Coronary artery (tissue), 2 donors: Measurements from ENCODE around the gene APBA2.

ENCODE experiments used
- DNase-seq: peaks from one replicate; pipeline ENCODE4 v3.0.0-alpha.2; 2017; ENCODE audit warnings: low spot score
- H3K27ac ChIP-seq, 2 donors: fragments of 200-600 bp; sonication (generic); one replicate each; pipeline ENCODE4 v1.5.1; 2016 to 2019
- H3K4me3 ChIP-seq: fragments of 200-600 bp; sonication (generic); 2 replicates; pipeline ENCODE4 v1.5.1; 2016; ENCODE audit warnings: mild to moderate bottlenecking, moderate library complexity
- CTCF ChIP-seq: fragments of 200-600 bp; sonication (generic); IDR thresholded peaks from one replicate; pipeline ENCODE4 v1.5.1; 2019; ENCODE audit warnings: antibody characterized with exemption

APBA2 gene

DNA sequence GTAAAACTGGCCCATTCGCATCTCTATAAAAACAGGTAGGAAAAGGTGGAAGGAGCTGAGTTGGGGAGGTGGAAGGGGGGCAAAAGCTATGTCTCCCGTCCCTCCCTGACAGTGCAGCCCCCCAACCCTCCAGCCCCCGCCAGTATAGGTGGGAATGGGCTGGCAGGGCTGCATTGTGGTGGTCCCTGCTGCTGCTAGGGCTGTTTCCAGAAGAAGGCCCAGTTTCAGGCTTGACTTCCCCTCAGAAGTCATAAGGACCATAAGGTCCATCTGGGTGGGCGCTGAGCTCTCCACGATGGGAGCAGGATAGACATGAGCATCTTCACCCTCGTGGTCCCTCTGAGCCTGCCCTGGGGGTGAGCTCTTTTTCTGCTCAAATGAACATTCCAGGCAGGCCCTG is 44.2 kb downstream of the APBA2 start:
- Histone ChIP-seq H3K4me3 (no peak overlapping the region), H3K27ac (no peak overlapping the region)
- TF ChIP-seq CTCF, result no peak
- no peak for DNase-seq

- DNase-seq, result no peak
- Histone ChIP-seq H3K4me3 (no peak overlapping the region), H3K27ac (no peak overlapping the region)
- TF ChIP-seq CTCF, result no peak
Observed at GRCh38 chr15:28930476-28931291, 44.9 kb downstream of the APBA2 start.

- DNase-seq, result no peak
- no peak for TF ChIP-seq CTCF
- H3K4me3 ChIP-seq, result no peak overlapping the region
- H3K27ac ChIP-seq, result no peak overlapping the region
Observed at GRCh38 chr15:28931828-28932227, 46.1 kb downstream of the APBA2 start.

GRCh38 chr15:28932361-28932760 is 46.6 kb downstream of the APBA2 start:
- TF ChIP-seq CTCF, result no peak
- no peak overlapping the region for H3K27ac ChIP-seq
- no peak for DNase-seq
- no peak overlapping the region for H3K4me3 ChIP-seq

GRCh38 chr15:28933710-28934445 is 48.1 kb downstream of the APBA2 start:
- DNase-seq, result no peak
- no peak overlapping the region for H3K27ac ChIP-seq
- no peak overlapping the region for H3K4me3 ChIP-seq
- TF ChIP-seq CTCF, result no peak

DNA sequence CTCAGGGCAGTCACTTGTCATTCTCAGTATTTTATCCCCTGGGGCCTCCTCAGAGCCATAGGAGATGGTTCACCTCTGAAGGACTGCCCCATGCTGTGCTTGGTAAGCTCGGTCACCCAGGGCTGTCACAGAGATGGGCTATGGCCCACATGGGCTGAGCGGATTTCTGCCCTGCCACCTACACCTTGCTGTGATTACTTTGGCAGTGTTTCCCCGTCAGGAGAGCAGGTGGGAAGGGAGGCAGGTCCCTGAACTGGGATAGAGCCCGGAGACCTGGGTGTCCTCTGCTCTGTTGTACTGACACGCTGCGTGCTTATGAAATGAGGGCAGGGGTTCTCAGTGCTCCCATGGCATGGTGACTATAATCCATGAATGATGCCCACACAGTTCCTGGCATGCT is 48.9 kb downstream of the APBA2 start:
- no peak for DNase-seq
- H3K27ac ChIP-seq, result no peak overlapping the region
- no peak for TF ChIP-seq CTCF
- H3K4me3 ChIP-seq, result no peak overlapping the region

- Histone ChIP-seq H3K4me3 (no peak overlapping the region), H3K27ac (no peak overlapping the region)
- DNase-seq, result no peak
- TF ChIP-seq CTCF, result no peak
Observed at GRCh38 chr15:28935316-28935715, 49.5 kb downstream of the APBA2 start.
